Measurements from ENCODE around the gene ABCC4.

- TF ChIP-seq MAX (IDR thresholded peaks at IDR 0.05) (no peak), ZNF274 (IDR thresholded peaks at IDR 0.05; ENCODE audit: low read depth, low read length) (no peak), CTCF (IDR thresholded peaks at IDR 0.05 in 2 of 3, conservative IDR thresholded peaks at IDR 0.05 in 1 of 3; ENCODE audit: borderline replicate concordance in 1 of 3, insufficient read depth in 1 of 3, low read depth in 2 of 3, low read length in 2 of 3) (no peak), JUND (IDR thresholded peaks at IDR 0.05) (no peak), RAD21 (IDR thresholded peaks at IDR 0.05; ENCODE audit: low read depth) (no peak), POLR2A (IDR thresholded peaks at IDR 0.05; ENCODE audit: borderline replicate concordance, extremely low read depth, insufficient read depth, insufficient read length) (no peak), EZH2phosphoT487 (IDR thresholded peaks at IDR 0.05; ENCODE audit: borderline replicate concordance) (no peak), REST (IDR thresholded peaks at IDR 0.05; ENCODE audit: low read depth) (no peak), CEBPB (IDR thresholded peaks at IDR 0.05; ENCODE audit: low read depth) (no peak), ELF1 (IDR thresholded peaks at IDR 0.05; ENCODE audit: borderline replicate concordance, low read depth) (no peak), ZFX (IDR thresholded peaks at IDR 0.05) (no peak)
These were observed 167.8 kb downstream of the ABCC4 start for GRCh38 chr13:95133498-95133897.
